Measurements from ENCODE around the gene PI4KB. TPM values are rescaled to one million over a fixed set of nuclear protein-coding genes. Genes with fewer than 3 reads are reported as not detected.

PI4KB gene
- total and polyA plus RNA-seq, 2 of the 13 experiments (the other 11 are each of a cell fraction or from before 2014, with no cell fraction given), result 19.5 to 29.3 TPM

DNA sequence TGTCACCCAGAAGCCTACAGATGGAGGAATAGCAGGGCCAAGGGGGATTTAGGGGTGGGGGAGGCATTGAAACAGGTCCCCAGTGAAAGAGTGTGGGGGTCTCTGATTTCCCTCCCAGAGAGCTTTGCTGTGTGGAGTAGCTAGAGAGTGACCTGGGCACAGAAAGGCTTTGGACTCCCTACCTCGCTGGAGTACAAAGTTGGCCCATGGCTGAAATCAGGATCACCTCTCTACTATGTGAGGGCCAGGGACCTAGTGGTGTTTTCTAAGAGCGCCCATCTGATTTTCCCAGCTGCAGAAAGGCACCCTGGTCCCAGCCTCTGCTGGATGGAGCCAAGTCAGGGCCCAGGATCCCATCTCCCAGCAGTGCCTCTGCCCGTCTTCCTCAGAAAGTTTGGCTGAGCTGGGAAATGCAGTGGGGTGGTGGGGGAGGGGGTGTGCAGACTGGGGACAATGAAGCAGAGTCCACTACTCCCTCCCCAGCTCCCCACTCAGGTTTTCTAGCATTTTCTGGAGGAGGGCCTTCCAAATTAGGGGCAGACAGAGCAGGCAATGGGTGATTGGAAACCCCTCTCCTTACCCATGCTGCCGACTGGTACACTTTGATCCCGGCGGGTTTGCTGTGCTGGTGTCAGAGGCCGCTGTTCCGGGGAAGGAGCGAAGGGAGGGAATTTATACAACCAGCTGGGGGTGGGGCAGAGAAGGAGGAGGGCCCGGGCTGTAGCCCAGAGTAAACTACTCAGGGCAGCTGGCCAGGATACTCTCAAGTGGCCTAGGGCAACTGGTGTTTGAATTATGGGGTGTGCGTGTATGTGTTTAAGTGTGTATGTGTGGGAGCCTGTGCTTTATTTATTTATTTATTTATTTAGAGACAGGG, 45.1 kb upstream of the PI4KB start, which contains the start of gene SELENBP1 (continued):
- TF ChIP-seq, protein P1, sequence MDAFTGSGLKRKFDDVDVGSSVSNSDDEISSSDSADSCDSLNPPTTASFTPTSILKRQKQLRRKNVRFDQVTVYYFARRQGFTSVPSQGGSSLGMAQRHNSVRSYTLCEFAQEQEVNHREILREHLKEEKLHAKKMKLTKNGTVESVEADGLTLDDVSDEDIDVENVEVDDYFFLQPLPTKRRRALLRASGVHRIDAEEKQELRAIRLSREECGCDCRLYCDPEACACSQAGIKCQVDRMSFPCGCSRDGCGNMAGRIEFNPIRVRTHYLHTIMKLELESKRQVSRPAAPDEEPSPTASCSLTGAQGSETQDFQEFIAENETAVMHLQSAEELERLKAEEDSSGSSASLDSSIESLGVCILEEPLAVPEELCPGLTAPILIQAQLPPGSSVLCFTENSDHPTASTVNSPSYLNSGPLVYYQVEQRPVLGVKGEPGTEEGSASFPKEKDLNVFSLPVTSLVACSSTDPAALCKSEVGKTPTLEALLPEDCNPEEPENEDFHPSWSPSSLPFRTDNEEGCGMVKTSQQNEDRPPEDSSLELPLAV (CRISPR knock-in tag; conservative IDR thresholded peaks at IDR 0.05; ENCODE audit: low read depth), result no peak
- TF ChIP-seq KDM3A (CRISPR knock-in tag; IDR thresholded peaks at IDR 0.05; ENCODE audit: low read depth) (no peak), ADNP (CRISPR knock-in tag; IDR thresholded peaks at IDR 0.05) (no peak), POLR2G (IDR thresholded peaks at IDR 0.05; ENCODE audit: low read depth, low read length) (peak; percentile 93), ZNF207 (IDR thresholded peaks at IDR 0.05; ENCODE audit: borderline replicate concordance) (no peak), ZNF256 (CRISPR knock-in tag; conservative IDR thresholded peaks at IDR 0.05) (no peak), POGZ (CRISPR knock-in tag; IDR thresholded peaks at IDR 0.05) (peak; percentile 54), MAZ (IDR thresholded peaks at IDR 0.05; ENCODE audit: borderline replicate concordance, low read depth, low read length) (peak; percentile 91), MAZ (CRISPR knock-in tag; IDR thresholded peaks at IDR 0.05; ENCODE audit: low read depth) (no peak; the same call in none of the 2 replicates), ZNF33B (CRISPR knock-in tag; IDR thresholded peaks at IDR 0.05) (no peak), ZFP36L1 (CRISPR knock-in tag; IDR thresholded peaks at IDR 0.05) (no peak), RERE (CRISPR knock-in tag; IDR thresholded peaks at IDR 0.05; ENCODE audit: low read depth) (no peak), RARA (CRISPR knock-in tag; IDR thresholded peaks at IDR 0.05) (0 out of 2 replicates have a peak, but pooled peaks have one; percentile 15), ZFYVE20 (CRISPR knock-in tag; IDR thresholded peaks at IDR 0.05; ENCODE audit: borderline replicate concordance, low read depth) (no peak), SP140L (CRISPR knock-in tag; IDR thresholded peaks at IDR 0.05; ENCODE audit: borderline replicate concordance) (no peak), NPAS2 (CRISPR knock-in tag; IDR thresholded peaks at IDR 0.05; ENCODE audit: borderline replicate concordance) (no peak), NFKB2 (CRISPR knock-in tag; IDR thresholded peaks at IDR 0.05; ENCODE audit: borderline replicate concordance) (peak; percentile 48; the same call in 1 of the 2 replicates), PRMT3 (CRISPR knock-in tag; IDR thresholded peaks at IDR 0.05; ENCODE audit: borderline replicate concordance, low read depth) (no peak), TOE1 (CRISPR knock-in tag; IDR thresholded peaks at IDR 0.05) (no peak), ZNF34 (CRISPR knock-in tag; IDR thresholded peaks at IDR 0.05; ENCODE audit: borderline replicate concordance) (no peak), ZNF282 (IDR thresholded peaks at IDR 0.05; ENCODE audit: partially characterized antibody) (no peak)
- TF ChIP-seq, protein P2, sequence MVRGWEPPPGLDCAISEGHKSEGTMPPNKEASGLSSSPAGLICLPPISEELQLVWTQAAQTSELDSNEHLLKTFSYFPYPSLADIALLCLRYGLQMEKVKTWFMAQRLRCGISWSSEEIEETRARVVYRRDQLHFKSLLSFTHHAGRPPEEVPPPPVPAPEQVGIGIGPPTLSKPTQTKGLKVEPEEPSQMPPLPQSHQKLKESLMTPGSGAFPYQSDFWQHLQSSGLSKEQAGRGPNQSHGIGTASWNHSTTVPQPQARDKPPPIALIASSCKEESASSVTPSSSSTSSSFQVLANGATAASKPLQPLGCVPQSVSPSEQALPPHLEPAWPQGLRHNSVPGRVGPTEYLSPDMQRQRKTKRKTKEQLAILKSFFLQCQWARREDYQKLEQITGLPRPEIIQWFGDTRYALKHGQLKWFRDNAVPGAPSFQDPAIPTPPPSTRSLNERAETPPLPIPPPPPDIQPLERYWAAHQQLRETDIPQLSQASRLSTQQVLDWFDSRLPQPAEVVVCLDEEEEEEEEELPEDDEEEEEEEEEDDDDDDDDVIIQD (CRISPR knock-in tag; IDR thresholded peaks at IDR 0.05; ENCODE audit: low read depth), result no peak

Data from HepG2 (cell line).